AG10803 (cell line): ENCODE results near the gene PDIA4.

ENCODE experiments used
- DNase-seq: peaks from one replicate; pipeline ENCODE4 v3.0.0; 2010; ENCODE audit warnings: low read depth
- H3K4me3 ChIP-seq: 2 replicates; pipeline ENCODE4 v1.5.1; 2011; ENCODE audit warnings: mild to moderate bottlenecking, low read length, control low read depth
- CTCF ChIP-seq: conservative IDR thresholded peaks from 2 replicates; pipeline ENCODE4 v1.5.1; 2011; ENCODE audit warnings: mild to moderate bottlenecking, low read length, control low read depth, inconsistent platforms

The PDIA4 gene, protein sequence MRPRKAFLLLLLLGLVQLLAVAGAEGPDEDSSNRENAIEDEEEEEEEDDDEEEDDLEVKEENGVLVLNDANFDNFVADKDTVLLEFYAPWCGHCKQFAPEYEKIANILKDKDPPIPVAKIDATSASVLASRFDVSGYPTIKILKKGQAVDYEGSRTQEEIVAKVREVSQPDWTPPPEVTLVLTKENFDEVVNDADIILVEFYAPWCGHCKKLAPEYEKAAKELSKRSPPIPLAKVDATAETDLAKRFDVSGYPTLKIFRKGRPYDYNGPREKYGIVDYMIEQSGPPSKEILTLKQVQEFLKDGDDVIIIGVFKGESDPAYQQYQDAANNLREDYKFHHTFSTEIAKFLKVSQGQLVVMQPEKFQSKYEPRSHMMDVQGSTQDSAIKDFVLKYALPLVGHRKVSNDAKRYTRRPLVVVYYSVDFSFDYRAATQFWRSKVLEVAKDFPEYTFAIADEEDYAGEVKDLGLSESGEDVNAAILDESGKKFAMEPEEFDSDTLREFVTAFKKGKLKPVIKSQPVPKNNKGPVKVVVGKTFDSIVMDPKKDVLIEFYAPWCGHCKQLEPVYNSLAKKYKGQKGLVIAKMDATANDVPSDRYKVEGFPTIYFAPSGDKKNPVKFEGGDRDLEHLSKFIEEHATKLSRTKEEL

DNA sequence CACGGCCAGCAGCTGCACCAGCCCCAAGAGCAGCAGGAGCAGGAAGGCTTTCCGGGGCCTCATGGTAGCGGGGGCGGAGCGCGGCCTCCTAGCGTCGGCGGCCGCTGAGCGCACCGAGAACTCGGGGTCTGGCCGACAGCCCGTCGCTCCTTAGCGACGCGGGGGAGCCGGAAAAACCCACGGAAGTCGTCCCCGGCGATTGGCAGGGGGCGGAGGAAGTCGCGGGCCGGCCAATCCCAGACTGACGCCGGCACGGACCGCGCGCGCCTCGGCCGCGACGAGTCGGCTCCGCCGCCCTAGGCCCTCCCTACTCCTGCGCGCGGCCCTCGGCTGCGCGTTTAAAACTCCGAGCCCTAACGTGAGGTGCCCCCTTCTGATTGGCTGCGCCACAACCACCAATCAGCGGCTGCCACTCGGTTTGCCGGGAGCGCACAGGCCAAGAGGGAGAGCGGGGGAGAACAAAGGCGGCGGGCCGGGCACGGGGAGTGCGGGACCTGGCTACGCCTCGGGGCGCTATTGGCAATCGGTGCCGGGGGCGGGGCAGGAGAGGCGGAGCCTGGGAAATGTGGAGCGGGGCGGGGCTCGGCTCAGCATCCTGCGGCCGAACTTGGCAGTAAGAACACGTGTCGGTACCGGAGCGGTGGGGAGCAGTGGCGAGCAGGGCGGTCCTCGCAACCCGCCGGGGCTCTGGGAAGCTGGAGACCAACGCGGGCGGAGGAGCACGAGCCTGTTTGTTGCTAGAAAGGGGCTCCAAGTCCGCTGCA, at the start of gene PDIA4:
Gene PDIA4 (minus strand): TSS at position 160 of the 764 bp plus-strand sequence. CDS start 97 bp downstream, at position 63.
- H3K4me3 ChIP-seq, result peak within 1 kb of the TSS; percentile 83
- DNase-seq, result peak; percentile 99
- TF ChIP-seq CTCF, result peak; percentile 23

- no peak for TF ChIP-seq CTCF
- DNase-seq, result no peak
- H3K4me3 ChIP-seq, result no peak overlapping the region
These were observed 49.3 kb upstream of the PDIA4 start for GRCh38 chr7:149077594-149077993.

- no peak for DNase-seq
- H3K4me3 ChIP-seq, result no peak overlapping the region
- no peak for TF ChIP-seq CTCF
These were observed 47.0 kb upstream of the PDIA4 start for GRCh38 chr7:149075286-149075685.

GRCh38 chr7:149074116-149074885, 46.0 kb upstream of the PDIA4 start:
- DNase-seq, result no peak
- H3K4me3 ChIP-seq, result no peak overlapping the region
- TF ChIP-seq CTCF, result no peak

- TF ChIP-seq CTCF, result no peak
- no peak for DNase-seq
- H3K4me3 ChIP-seq, result no peak overlapping the region
These were observed 44.1 kb upstream of the PDIA4 start for GRCh38 chr7:149072438-149072775.

- no peak for TF ChIP-seq CTCF
- peak; percentile 2 for DNase-seq
These were observed 43.5 kb upstream of the PDIA4 start for GRCh38 chr7:149071641-149072437.

More at GRCh38 chr7:149071641-149072437, 43.5 kb upstream of the PDIA4 start:
- no peak overlapping the region for H3K4me3 ChIP-seq
